Keratinocyte (primary cell): Measurements from ENCODE around the gene CENPV. TPM values are rescaled to one million over a fixed set of nuclear protein-coding genes. Genes with fewer than 3 reads are reported as not detected.

Experiments used
- DNase-seq: peaks from one replicate; pipeline ENCODE4 v3.0.0-alpha.2; 2011; ENCODE audit warnings: low read depth, missing footprints, low spot score
- FAIRE-seq: peaks from 2 replicates; lab custom pipeline; 2011; peaks lifted over from hg19 to GRCh38; lab: Jason Lieb, UNC
- H2AFZ ChIP-seq: 2 replicates; pipeline ENCODE4 v1.6.0; 2012; ENCODE audit warnings: low read length, control low read depth, inconsistent platforms; ENCODE audit not compliant: control insufficient read depth
- H3K27ac ChIP-seq: 2 replicates; pipeline ENCODE4 v1.5.1; 2011; ENCODE audit warnings: low read length; ENCODE audit not compliant: control insufficient read depth, insufficient read depth
- H3K27me3 ChIP-seq: 3 replicates; pipeline ENCODE4 v1.6.0; 2011; ENCODE audit warnings: low read length; ENCODE audit not compliant: control insufficient read depth, insufficient read depth; ENCODE audit errors: extremely low read depth
- H3K36me3 ChIP-seq, 2 experiments: 2 replicates in 1 of 2; 3 replicates in 1 of 2; pipeline ENCODE4 v1.5.1; 2011; ENCODE audit warnings: low read length in 2 of 2, mild to moderate bottlenecking in 1 of 2; ENCODE audit not compliant: control insufficient read depth in 2 of 2, insufficient read depth in 2 of 2; ENCODE audit errors: extremely low read depth in 1 of 2
- H3K4me1 ChIP-seq: 3 replicates; pipeline ENCODE4 v1.5.1; 2011; ENCODE audit warnings: low read length; ENCODE audit not compliant: control insufficient read depth, insufficient read depth; ENCODE audit errors: extremely low read depth
- H3K4me2 ChIP-seq: 3 replicates; pipeline ENCODE4 v1.6.0; 2011; ENCODE audit warnings: low read depth, low read length; ENCODE audit not compliant: control insufficient read depth, insufficient read depth; ENCODE audit errors: extremely low read depth
- H3K4me3 ChIP-seq, 3 experiments: fragments of 200-600 bp in 1 of 3; sonication (generic) in 1 of 3; 2 replicates in 2 of 3; 3 replicates in 1 of 3; pipeline ENCODE4 v1.5.1; 2011 to 2016; ENCODE audit warnings: low read length in 3 of 3, mild to moderate bottlenecking in 3 of 3, control low read depth in 2 of 3, inconsistent platforms in 1 of 3, low read depth in 1 of 3, mixed read lengths in 1 of 3, mixed run types in 1 of 3, moderate library complexity in 1 of 3; ENCODE audit not compliant: control insufficient read depth in 2 of 3, insufficient read depth in 2 of 3; ENCODE audit errors: extremely low read depth in 1 of 3
- H3K79me2 ChIP-seq: 2 replicates; pipeline ENCODE4 v1.6.0; 2012; ENCODE audit warnings: low read length; ENCODE audit not compliant: control insufficient read depth, insufficient read depth
- H3K9ac ChIP-seq: 3 replicates; pipeline ENCODE4 v1.6.0; 2011; ENCODE audit warnings: low read length; ENCODE audit not compliant: control insufficient read depth, insufficient read depth; ENCODE audit errors: extremely low read depth
- H3K9me1 ChIP-seq: 3 replicates; pipeline ENCODE4 v1.6.0; 2011; ENCODE audit warnings: low read length; ENCODE audit not compliant: control insufficient read depth, insufficient read depth; ENCODE audit errors: extremely low read depth
- H3K9me3 ChIP-seq: 2 replicates; pipeline ENCODE4 v1.5.1; 2012; ENCODE audit warnings: low read depth, low read length; ENCODE audit not compliant: control insufficient read depth
- H4K20me1 ChIP-seq: 3 replicates; pipeline ENCODE4 v1.6.0; 2011; ENCODE audit warnings: low read length; ENCODE audit not compliant: control insufficient read depth, insufficient read depth; ENCODE audit errors: extremely low read depth
- EZH2 ChIP-seq: IDR thresholded peaks from one replicate; pipeline ENCODE4 v1.6.1; 2012; ENCODE audit warnings: inconsistent platforms, mild to moderate bottlenecking, low read length, moderate library complexity
- dilution Hi-C: fragments of 300-500 bp; cut with MboI; formaldehyde crosslinking; loops from one replicate; pipeline ENCODE4 v1.7.0; 2020; ENCODE audit warnings: low sequenced_read_pairs; ENCODE audit not compliant: extremely low pct_ligation_motif_present
- polyA plus RNA-seq, 5 experiments: library from polyadenylated mRNA; depleted of rRNA in 3 of 5; stranded (reverse) in 3 of 5; stranded (forward) in 1 of 5; unstranded in 1 of 5; fragments of >200 nt; gene quantifications; 1 replicate in 1 of 5; 2 replicates in 3 of 5; 3 replicates in 1 of 5; pipeline versions ENCODE4 v1.2.1 to v1.2.3, GENCODE V29; 2011 to 2012; ENCODE audit warnings: missing spikeins in 2 of 5, low read depth in 1 of 5, low replicate concordance in 1 of 5
- TF ChIP-seq, protein P1 (sequence below), 3 experiments: IDR thresholded peaks in 1 of 3; conservative IDR thresholded peaks in 1 of 3; optimal IDR thresholded peaks in 1 of 3; 2 replicates in 2 of 3; 3 replicates in 1 of 3; pipeline versions ENCODE3 to v1.5.1; 2011; ENCODE audit warnings: low read length in 3 of 3, mild to moderate bottlenecking in 3 of 3, moderate library complexity in 2 of 3, control low read depth in 1 of 3, inconsistent platforms in 1 of 3; ENCODE audit not compliant: insufficient read depth in 2 of 3; ENCODE audit errors: extremely low read depth in 1 of 3

The CENPV gene
- polyA plus RNA-seq, 1 donor (not counting 4 experiments of a cell fraction or from before 2014, with no cell fraction given) = 1.5 TPM

DNA sequence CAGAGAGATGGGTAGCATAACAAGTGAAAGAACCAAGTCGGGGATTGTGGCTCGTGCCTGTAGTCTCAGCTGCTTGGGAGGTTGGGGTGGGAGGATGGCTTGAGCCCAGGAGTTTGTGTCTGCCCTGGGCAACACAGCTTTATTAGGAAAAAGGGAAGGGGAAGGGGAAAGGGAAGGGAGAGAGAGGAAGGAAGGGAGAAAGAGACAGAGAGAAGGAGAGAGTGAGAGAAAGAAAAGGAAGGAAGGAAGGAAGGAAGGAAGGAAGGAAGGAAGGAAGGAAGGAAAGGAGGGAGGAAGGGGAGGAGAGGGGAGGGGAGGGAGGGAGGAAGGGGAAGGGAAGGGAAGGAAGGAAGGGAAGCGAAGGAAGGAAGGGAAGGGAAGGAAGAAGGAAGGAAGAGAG, 33.3 kb downstream of the CENPV start:
- no peak overlapping the region for H3K9ac ChIP-seq
- H3K9me1 ChIP-seq = no peaks in the 10 kb centered on the region
- no peak overlapping the region for H2AFZ ChIP-seq
- no peak overlapping the region for H3K4me3 ChIP-seq
- dilution Hi-C loops = no loop called here
- DNase-seq = no peak
- no peak overlapping the region for H3K27ac ChIP-seq
- H3K4me1 ChIP-seq = no peaks in the 10 kb centered on the region
- H3K9me3 ChIP-seq = no peaks in the 10 kb centered on the region
- no peak overlapping the region for H3K4me2 ChIP-seq
- FAIRE-seq = no peak
- H3K79me2 ChIP-seq = no peaks in the 10 kb centered on the region
- no peaks in the 10 kb centered on the region for H4K20me1 ChIP-seq
- H3K36me3 ChIP-seq = peaks cover 1 to 6% of the 10 kb centered on the region in 2 experiments
- no peaks in the 10 kb centered on the region for H3K27me3 ChIP-seq
- no peak for TF ChIP-seq EZH2
- TF ChIP-seq, protein P1, sequence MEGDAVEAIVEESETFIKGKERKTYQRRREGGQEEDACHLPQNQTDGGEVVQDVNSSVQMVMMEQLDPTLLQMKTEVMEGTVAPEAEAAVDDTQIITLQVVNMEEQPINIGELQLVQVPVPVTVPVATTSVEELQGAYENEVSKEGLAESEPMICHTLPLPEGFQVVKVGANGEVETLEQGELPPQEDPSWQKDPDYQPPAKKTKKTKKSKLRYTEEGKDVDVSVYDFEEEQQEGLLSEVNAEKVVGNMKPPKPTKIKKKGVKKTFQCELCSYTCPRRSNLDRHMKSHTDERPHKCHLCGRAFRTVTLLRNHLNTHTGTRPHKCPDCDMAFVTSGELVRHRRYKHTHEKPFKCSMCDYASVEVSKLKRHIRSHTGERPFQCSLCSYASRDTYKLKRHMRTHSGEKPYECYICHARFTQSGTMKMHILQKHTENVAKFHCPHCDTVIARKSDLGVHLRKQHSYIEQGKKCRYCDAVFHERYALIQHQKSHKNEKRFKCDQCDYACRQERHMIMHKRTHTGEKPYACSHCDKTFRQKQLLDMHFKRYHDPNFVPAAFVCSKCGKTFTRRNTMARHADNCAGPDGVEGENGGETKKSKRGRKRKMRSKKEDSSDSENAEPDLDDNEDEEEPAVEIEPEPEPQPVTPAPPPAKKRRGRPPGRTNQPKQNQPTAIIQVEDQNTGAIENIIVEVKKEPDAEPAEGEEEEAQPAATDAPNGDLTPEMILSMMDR (optimal IDR thresholded peaks at IDR 0.05 in 1 of 3, IDR thresholded peaks at IDR 0.05 in 1 of 3, conservative IDR thresholded peaks at IDR 0.05 in 1 of 3; ENCODE audit: extremely low read depth in 1 of 3, insufficient read depth in 2 of 3, low read length in 3 of 3) = no peak

- no peak overlapping the region for H2AFZ ChIP-seq
- H3K36me3 ChIP-seq = peaks cover 0 to 6% of the 10 kb centered on the region in 2 experiments
- H3K27me3 ChIP-seq = no peaks in the 10 kb centered on the region
- no peaks in the 10 kb centered on the region for H3K9me1 ChIP-seq
- no peaks in the 10 kb centered on the region for H3K4me1 ChIP-seq
- H3K27ac ChIP-seq = no peak overlapping the region
- no peaks in the 10 kb centered on the region for H3K9me3 ChIP-seq
- no peak overlapping the region for H3K4me2 ChIP-seq
- dilution Hi-C loops = no loop called here
- FAIRE-seq (no peak), DNase-seq (no peak)
- no peaks in the 10 kb centered on the region for H4K20me1 ChIP-seq
- TF ChIP-seq, protein P1 (optimal IDR thresholded peaks at IDR 0.05 in 1 of 3, IDR thresholded peaks at IDR 0.05 in 1 of 3, conservative IDR thresholded peaks at IDR 0.05 in 1 of 3; ENCODE audit: extremely low read depth in 1 of 3, insufficient read depth in 2 of 3, low read length in 3 of 3) = no peak
- no peak for TF ChIP-seq EZH2
- H3K4me3 ChIP-seq = no peak overlapping the region
- H3K9ac ChIP-seq = no peak overlapping the region
- H3K79me2 ChIP-seq = no peaks in the 10 kb centered on the region
Observed at GRCh38 chr17:16314859-16315258, 38.4 kb downstream of the CENPV start.
